D721Med (cell line): ENCODE measurements around the gene KLHL36.

Experiments used
- DNase-seq: peaks from one replicate; pipeline ENCODE4 v3.0.0; 2011; ENCODE audit warnings: low spot score; ENCODE audit not compliant: insufficient read length
- FAIRE-seq: peaks from 2 replicates; lab custom pipeline; 2011; peaks lifted over from hg19 to GRCh38; lab: Jason Lieb, UNC
- CTCF ChIP-seq: IDR thresholded peaks from 2 replicates; pipeline ENCODE4 v1.5.1; 2012; ENCODE audit warnings: mild to moderate bottlenecking, control low read depth; ENCODE audit not compliant: insufficient read depth; ENCODE audit errors: missing control alignments

The KLHL36 gene

DNA sequence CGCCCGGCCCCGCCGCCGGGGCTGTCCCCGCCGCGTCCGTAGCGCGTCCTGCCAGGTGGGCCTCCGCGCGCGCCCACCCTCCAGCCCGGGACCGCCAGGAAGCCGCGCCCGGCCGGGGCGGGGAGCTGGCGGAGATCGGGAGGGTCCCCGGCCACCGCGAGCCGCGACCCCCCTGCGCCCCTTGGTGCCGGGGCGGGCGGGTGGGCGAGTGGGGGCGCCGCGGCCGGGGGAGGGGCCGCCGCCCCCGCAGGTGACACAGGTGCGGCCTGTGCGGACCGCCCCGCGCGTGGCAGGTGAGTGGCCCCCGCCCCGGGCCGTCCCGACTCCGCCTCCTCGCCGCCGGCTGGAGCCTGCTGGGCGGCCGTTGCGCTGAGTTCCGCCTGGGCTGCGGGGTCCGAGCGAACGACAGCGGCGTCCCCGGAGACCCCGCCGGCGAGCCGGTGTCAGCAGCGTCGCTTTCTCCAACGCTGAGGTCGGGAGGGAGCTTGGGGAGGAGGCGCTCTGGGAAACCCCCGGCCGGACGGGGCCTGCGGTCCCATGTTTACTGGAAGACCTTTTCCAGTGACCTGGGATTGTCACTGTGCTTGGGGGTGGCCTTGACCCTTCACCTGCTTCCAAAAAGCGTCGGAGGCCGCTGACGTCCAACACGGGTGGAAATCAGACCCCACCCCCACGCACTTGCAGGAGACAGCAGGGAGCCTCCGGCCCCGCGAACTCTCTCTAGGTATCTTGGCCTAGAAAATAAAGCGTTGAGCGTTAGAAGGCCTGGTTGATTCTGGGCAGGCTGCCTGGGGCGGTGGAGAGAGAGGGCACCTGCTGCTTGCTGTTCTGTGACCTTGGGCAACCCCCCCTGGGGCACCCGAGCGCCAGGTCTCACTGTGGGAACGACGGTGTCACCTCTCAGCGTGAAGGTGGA, 542 bp downstream of the KLHL36 start:
- no peak for DNase-seq
- FAIRE-seq, result no peak
- TF ChIP-seq CTCF, result no peak

- DNase-seq (no peak), FAIRE-seq (no peak)
- no peak for TF ChIP-seq CTCF
Observed at GRCh38 chr16:84649511-84649861, 1.2 kb downstream of the KLHL36 start.

DNA sequence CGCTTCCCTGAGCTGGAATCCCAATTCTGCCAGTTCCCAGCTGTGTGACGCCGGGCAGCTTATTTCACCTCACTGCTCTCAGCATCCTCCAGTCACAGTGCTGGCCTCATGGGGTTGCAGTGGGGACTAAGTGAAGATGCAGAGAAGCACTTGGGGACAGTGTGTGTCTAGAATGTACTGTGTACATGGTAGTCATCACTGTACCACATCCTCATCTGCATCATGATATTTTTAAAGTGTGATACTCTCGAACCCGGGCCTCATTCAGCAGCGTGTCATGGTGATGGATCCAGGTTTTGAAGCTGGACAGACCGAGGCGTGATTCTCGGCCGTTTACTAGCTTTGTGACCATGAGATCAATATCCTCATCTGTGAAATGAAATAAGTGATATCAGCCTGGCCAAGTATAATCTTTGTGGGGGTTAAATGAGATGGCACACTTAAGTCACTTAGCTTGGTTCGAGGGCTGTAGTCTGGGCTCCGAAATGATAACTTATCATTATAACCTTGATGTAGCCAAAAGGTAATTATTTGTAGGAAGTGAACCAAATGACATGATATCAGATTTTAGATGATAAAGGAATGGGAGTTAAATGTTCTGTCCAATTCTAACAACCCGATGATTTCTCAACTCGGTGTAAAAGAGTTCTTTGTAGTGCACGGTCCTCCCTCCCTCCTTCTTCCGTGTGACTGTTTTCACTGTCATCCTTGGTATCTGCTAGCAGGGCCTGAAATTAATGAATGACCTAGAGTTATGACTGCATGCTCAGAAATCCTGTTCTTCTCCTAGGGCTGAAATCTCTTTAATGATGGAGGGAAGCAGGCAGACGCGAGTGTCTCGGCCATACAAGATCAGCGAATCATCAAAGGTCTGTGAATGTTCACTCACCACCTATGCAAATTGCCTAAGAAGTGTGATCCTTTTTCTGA, 2.0 kb downstream of the KLHL36 start:
- no peak for TF ChIP-seq CTCF
- no peak for FAIRE-seq

DNA sequence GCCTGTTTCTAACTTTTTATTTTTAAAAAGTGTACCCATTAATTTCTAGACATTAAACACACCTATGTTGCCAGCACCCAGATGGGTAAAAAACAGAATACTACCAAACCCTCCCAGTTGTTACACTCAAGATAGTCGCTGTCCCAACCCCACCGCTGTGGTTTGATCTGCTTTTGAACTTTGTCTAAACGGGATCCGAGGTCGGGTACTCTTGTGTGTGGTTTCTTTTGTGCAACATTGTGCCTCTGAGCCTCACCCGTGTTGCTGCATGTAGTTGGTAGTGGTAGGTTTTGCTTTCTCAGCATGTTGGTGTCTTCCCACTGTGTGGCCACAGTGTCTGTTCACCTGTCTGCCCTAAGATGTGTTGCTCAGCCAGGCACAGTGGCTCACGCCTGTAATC, 4.3 kb downstream of the KLHL36 start:
- no peak for TF ChIP-seq CTCF
- no peak for FAIRE-seq
- no peak for DNase-seq

More for the DNA sequence above, 2.0 kb downstream of the KLHL36 start:
- DNase-seq, result no peak

GRCh38 chr16:84654238-84654637, 5.9 kb downstream of the KLHL36 start:
- no peak for TF ChIP-seq CTCF
- DNase-seq (no peak), FAIRE-seq (no peak)

DNA sequence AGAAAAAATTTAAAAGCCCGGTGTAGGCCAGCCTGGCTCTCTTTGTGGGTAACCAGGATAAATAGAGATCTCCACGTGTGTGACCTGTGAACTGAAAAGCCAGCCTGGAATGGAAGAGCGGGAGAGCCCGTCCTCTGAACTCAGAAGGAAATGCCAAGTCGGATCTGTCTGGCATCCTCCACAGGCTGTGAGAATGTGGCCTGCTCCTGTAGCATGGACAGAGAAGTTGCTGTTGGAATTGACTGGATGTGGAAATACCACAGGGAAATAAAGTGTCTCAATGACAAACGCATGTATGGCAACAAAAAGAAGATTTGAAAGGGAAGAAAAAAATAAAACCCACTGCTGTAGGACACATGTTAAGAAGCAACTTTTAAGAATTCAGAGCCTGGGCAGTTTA, 6.7 kb downstream of the KLHL36 start:
- DNase-seq (no peak), FAIRE-seq (no peak)
- no peak for TF ChIP-seq CTCF
